Activated T-helper 1 cell treated with anti-CD3 and anti-CD28 coated beads, Interleukin-2, amount 50 U/mL, for 16 hours (primary cell): ENCODE results near the gene ASPHD2.

Experiments
- DNase-seq, 2 donors: peaks; one replicate each; pipeline ENCODE4 v3.0.0-alpha.2; 2020; ENCODE audit warnings: low read depth in 1 of 2, low spot score in 1 of 2

Gene ASPHD2

GRCh38 chr22:26445577-26446275 lies 16.7 kb downstream of the ASPHD2 start:
- no peak for DNase-seq

- no peak for DNase-seq
These were observed 17.9 kb downstream of the ASPHD2 start for GRCh38 chr22:26446808-26447515.

DNA sequence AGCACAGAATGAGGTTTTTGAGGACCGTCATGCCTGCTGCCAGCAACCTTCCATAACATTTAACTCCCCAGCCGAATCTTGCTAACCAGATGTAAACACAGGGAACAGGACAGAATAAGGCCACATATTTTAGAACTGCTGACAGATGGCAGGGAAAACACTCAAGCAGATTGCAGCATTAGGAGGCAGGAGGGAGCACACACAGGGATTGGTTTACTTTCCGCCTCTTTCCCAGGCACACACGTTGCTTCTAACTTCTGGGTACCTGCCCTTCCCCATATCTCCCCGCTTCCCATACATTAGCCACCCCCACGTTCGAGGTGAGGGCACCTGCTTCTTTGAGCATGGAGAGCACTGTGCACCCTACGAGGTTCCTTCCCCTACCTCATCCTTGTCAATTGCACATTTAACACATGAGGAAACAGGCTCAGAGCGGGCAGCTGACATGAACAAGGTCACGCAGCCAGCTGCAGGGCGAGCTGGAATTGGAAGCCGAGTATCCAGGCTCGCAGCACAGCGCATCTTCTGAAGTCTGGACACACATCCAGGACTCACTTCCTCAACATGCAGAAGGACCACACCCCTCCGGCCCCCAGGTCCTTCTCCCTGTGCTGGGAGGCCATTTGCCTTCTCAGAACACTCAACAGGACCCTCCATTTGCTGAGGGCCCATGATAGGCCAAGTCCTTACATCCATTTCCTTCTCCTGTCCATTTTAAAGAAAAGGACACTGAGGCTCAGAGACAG lies 18.7 kb downstream of the ASPHD2 start:
- DNase-seq = no peak

DNA sequence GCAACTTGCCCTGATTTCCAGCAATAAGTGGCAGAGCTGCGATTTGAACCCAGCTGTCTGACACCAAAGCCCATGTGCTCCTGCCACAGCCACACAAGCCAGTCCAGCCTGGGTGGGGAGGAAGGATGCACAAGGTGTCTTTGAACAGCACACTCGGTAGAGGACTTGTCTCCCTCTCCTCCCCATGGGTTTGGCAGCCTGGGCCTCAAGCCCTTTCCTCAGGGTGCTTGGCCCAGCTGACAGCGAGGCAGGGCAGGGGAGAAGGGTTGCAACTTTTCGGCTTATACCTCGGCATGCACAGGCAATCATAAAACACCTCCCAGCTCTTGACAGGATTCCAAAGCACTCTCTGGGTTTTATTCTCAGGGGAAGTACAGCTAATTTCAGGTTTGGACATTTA lies 19.3 kb downstream of the ASPHD2 start:
- no peak for DNase-seq

- no peak for DNase-seq
These were observed 19.9 kb downstream of the ASPHD2 start for GRCh38 chr22:26448941-26449340.

GRCh38 chr22:26450453-26451185 lies 21.6 kb downstream of the ASPHD2 start:
- no peak for DNase-seq

GRCh38 chr22:26452236-26453016 lies 23.4 kb downstream of the ASPHD2 start:
- no peak for DNase-seq

DNA sequence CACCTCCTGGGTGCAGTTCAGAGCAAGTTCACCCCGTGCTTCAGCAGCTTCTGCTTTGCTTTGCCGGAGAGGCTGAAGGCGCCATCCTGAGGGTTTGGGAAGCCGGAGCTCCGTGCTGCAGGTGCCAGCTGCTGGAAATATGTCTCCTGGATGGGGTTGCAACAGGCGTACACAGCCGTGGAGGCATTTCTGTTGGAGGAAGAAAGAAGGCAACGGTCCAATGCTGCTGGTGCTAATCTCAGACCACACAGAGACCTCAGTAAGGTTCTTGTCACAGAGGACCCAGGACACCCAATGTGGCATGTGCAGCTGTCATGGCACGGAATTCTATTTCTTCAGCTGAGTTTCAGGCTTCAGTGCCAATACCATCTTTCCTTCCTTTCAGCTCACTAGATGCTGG lies 24.2 kb downstream of the ASPHD2 start:
- no peak for DNase-seq

DNA sequence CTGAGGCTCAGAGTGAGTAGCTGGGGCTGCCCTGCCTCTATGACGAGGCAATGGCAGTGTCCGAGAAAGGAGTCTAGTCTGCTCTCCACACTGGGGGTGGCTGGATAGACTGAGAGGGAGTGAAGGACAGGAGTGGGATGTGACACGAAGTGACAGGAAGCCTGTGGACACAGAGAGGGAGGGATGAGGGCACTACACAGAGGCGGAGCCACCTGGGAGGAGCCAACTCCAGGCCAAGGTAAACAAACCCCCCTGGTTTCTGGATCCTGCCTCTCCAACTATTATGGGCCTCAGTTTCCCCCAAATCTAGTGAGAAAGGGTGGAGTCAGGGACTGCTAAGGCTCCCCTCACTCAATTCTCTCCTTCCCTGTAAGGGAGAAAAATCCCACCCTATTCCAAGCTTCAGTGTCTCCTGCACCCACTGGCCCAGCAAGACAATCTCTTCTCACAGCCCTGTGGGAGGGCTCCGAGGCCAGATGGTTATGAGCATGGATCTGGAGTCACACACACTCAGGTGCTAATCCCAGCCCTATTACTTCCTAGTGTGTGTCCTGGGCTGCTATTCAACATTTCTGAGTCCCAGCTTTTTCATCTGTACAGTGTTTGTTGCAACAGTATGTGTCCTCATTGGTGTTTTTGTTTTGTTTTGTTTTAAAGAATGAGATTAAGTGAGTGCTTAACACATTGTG lies 24.9 kb downstream of the ASPHD2 start:
- no peak for DNase-seq

GRCh38 chr22:26457661-26458272 lies 28.7 kb downstream of the ASPHD2 start:
- DNase-seq = no peak

DNA sequence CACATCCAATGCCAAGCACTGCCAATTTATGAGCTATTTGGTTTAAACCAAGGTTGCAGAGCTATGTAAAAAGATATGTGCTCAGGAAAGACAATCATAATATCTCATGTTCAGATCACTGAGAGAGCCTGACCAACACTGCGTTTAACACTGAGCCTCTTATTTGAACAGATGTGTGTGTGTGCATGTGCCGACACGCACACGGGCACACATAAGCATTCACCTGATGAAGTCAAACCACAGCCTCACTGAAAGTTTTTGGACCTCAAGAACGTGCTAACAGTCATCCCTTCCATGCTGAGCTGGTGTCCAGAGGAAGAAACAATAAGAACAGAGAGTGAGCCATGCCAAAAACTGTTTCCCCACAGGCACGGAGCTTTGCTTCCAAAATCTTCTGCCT lies 31.1 kb downstream of the ASPHD2 start:
- DNase-seq = no peak

GRCh38 chr22:26461188-26461810 lies 32.2 kb downstream of the ASPHD2 start:
- DNase-seq = peak in 1 of 2 donors; percentile 9

DNA sequence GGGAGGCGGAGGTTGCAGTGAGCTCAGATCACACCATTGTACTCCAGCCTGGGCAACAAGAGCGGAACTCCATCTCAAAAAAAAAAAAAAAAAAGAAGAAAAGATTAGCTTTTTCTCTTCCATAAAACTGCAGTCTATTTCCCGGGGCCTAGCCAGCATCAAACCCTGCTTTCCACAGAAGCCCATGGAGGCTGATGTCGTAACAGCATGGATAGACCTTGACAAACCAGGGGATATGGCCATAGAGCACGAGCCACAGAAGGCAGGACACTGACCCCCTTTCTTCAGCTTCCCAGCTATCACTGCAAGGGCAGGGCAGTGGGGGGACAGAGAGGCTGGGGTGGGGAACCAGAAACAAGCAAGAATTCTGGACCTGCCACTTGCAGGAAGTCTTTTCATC lies 33.0 kb downstream of the ASPHD2 start:
- no peak for DNase-seq

- DNase-seq = no peak
These were observed 33.6 kb downstream of the ASPHD2 start for GRCh38 chr22:26462641-26463040.

- no peak for DNase-seq
These were observed 34.1 kb downstream of the ASPHD2 start for GRCh38 chr22:26463101-26463661.

- no peak for DNase-seq
These were observed 34.6 kb downstream of the ASPHD2 start for GRCh38 chr22:26463688-26464087.

GRCh38 chr22:26464312-26464711 lies 35.3 kb downstream of the ASPHD2 start:
- DNase-seq = no peak

- no peak for DNase-seq
These were observed 37.1 kb downstream of the ASPHD2 start for GRCh38 chr22:26466196-26466595.

- DNase-seq = no peak
These were observed 41.7 kb downstream of the ASPHD2 start for GRCh38 chr22:26470807-26471206.
